ENCODE data around the gene SLC9B1.
"Not testable (repeated sequence)": the region's sequence is repeated elsewhere in the genome, so short reads cannot be mapped to it uniquely, and the experiment has no call there.

SLC9B1 gene

DNA sequence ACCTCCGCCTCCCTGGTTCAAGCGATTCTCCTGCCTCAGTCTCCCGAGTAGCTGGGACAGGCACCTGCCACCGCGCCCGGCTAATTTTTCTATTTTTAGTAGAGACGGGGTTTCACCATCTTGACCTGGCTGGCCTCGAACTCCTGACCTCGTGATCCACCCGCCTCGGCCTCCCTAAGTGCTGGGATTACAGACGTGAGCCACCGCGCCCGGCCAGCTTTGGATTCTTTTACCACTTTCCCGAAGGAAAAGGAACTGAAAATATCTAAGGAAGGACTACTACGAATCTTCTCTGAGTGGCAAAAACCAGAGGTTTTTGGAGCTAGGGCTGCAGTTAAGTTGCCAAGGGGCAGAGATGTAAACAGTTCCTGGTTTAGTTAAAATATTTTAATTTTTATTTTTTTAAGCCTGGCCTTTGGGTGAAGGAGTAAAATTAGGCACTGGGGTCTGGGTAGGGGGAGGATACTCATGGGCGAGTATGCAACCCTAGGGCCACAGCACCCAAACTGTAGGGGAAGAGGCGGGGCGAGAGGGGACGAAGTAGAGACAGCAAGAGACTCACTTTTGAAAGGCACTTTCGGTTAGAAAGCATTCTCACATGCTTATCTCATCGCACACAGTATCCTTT, 151.2 kb downstream of the SLC9B1 start:
- H3K18ac ChIP-seq (ENCODE audit: low read length) = peak overlapping the region; percentile 55

DNA sequence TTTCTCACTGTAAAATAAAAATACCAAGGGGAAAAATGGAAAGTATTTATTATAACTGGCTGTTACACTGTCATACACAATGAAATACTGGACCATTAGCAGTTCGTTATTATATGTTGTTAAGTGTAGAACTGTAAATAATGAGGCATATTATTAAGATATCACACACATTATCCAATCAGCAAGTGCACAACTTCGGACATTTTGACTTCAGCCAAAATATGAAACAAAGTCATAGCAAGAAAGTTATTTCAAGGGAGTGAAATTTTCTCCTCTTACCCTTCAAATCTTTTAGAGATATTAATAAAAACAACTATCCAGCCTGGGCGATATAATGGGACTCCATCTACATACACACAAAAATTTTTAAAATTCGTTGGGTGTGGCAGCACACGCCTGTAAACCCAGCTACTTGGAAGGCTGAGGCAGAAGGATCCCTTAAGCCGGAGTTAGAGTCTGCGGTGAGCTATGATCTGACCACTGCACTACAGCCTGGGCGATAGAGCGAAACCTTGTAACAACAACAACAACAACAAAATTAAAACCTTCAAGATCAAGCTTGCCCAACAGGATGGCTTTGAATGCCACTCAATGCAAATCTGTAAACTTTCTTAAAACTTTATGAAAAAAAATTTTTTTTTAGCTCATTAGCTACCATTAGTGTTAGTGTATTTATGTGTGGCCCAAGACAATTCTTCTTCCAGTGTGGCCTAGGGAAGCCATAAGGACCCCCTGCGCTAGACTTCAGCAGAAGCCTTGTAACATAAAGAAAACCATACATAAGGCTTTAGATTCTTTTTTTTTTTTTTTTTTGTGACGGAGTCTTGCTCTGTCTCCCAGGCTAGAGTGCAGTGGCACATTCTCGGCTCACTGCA, 152.0 kb downstream of the SLC9B1 start:
- H3K18ac ChIP-seq (ENCODE audit: low read length) = no peak overlapping the region
- H3K27me3 ChIP-seq (ENCODE audit: control insufficient read depth in 3 of 3, insufficient read depth in 3 of 3, low read depth in 1 of 3, low read length in 3 of 3) = no peaks in the 10 kb centered on the region
- peaks cover 0 to 14% of the 10 kb centered on the region in 2 donors for H3K36me3 ChIP-seq (replicated peaks in 1 of 2; ENCODE audit: control insufficient read depth in 2 of 2, insufficient read depth in 2 of 2, low read length in 2 of 2)
- no peak overlapping the region for H2BK5ac ChIP-seq (ENCODE audit: low read length)
- H4K91ac ChIP-seq (ENCODE audit: low read depth, low read length, poor library complexity) = no peak overlapping the region
- H3K9ac ChIP-seq (ENCODE audit: low read depth, low read length, poor library complexity) = no peak overlapping the region
- H2BK15ac ChIP-seq (ENCODE audit: low read length) = no peak overlapping the region
- no CpG with 5 or more reads among the region's 12 CpGs for WGBS, 2 donors (ENCODE audit: extremely low coverage in 2 of 2, insufficient read length in 2 of 2, insufficient replicate concordance in 1 of 2)
- H3K23ac ChIP-seq (ENCODE audit: low read depth, low read length, poor library complexity) = no peak overlapping the region
- peak overlapping the region; percentile 96 for H2AFZ ChIP-seq (ENCODE audit: low read length)
- H3K4me2 ChIP-seq (ENCODE audit: insufficient read depth, low read length, poor library complexity, severe bottlenecking) = peak overlapping the region; percentile 14
- no peak overlapping the region for H3K27ac ChIP-seq (replicated peaks; ENCODE audit: low read length)
- H2BK12ac ChIP-seq (ENCODE audit: low read length) = no peak overlapping the region
- peak overlapping the region in 1 of 2 donors; percentile 81 for H3K4me3 ChIP-seq (ENCODE audit: low read length in 2 of 2)
- no peak overlapping the region for H2BK120ac ChIP-seq (ENCODE audit: low read depth, low read length)
- no peak overlapping the region for H2AK5ac ChIP-seq (ENCODE audit: low read depth, low read length)
- no peak for DNase-seq (ENCODE audit: low spot score)
- H3K79me1 ChIP-seq (ENCODE audit: low read depth, low read length) = no peaks in the 10 kb centered on the region
- H3K14ac ChIP-seq (ENCODE audit: low read length) = no peak overlapping the region
- no peak overlapping the region for H4K8ac ChIP-seq (ENCODE audit: low read depth, low read length)
- peaks cover 2 to 6% of the 10 kb centered on the region in 2 donors for H3K4me1 ChIP-seq (ENCODE audit: control insufficient read depth in 2 of 2, insufficient read depth in 1 of 2, low read depth in 1 of 2, low read length in 2 of 2)
- H3K4ac ChIP-seq (ENCODE audit: low read length) = no peak overlapping the region
- H3K9me3 ChIP-seq (replicated peaks in 1 of 2; ENCODE audit: control insufficient read depth in 2 of 2, insufficient read depth in 1 of 2, low read depth in 1 of 2, low read length in 2 of 2) = peaks cover 0 to 3% of the 10 kb centered on the region in 2 donors

More for the DNA sequence above, 151.2 kb downstream of the SLC9B1 start:
- H2AK5ac ChIP-seq (ENCODE audit: low read depth, low read length) = no peak overlapping the region
- H2AFZ ChIP-seq (ENCODE audit: low read length) = peak overlapping the region; percentile 96
- H3K14ac ChIP-seq (ENCODE audit: low read length) = no peak overlapping the region
- peaks cover 2 to 6% of the 10 kb centered on the region in 2 donors for H3K4me1 ChIP-seq (ENCODE audit: control insufficient read depth in 2 of 2, insufficient read depth in 1 of 2, low read depth in 1 of 2, low read length in 2 of 2)
- H3K36me3 ChIP-seq (replicated peaks in 1 of 2; ENCODE audit: control insufficient read depth in 2 of 2, insufficient read depth in 2 of 2, low read length in 2 of 2) = peaks cover 2 to 21% of the 10 kb centered on the region in 2 donors
- DNase-seq (ENCODE audit: low spot score) = no peak
- H3K23ac ChIP-seq (ENCODE audit: low read depth, low read length, poor library complexity) = no peak overlapping the region
- H3K79me1 ChIP-seq (ENCODE audit: low read depth, low read length) = peaks cover 1% of the 10 kb centered on the region
- H2BK120ac ChIP-seq (ENCODE audit: low read depth, low read length) = no peak overlapping the region
- H2BK12ac ChIP-seq (ENCODE audit: low read length) = no peak overlapping the region
- no peaks in the 10 kb centered on the region for H3K27me3 ChIP-seq (ENCODE audit: control insufficient read depth in 3 of 3, insufficient read depth in 3 of 3, low read depth in 1 of 3, low read length in 3 of 3)
- H2BK5ac ChIP-seq (ENCODE audit: low read length) = peak overlapping the region; percentile 93
- no peak overlapping the region for H3K4ac ChIP-seq (ENCODE audit: low read length)
- H4K91ac ChIP-seq (ENCODE audit: low read depth, low read length, poor library complexity) = no peak overlapping the region
- no CpG with 5 or more reads among the region's 23 CpGs for WGBS, 2 donors (ENCODE audit: extremely low coverage in 2 of 2, insufficient read length in 2 of 2, insufficient replicate concordance in 1 of 2)
- H3K4me2 ChIP-seq (ENCODE audit: insufficient read depth, low read length, poor library complexity, severe bottlenecking) = peak overlapping the region; percentile 84
- no peak overlapping the region for H4K8ac ChIP-seq (ENCODE audit: low read depth, low read length)
- peaks cover 0 to 6% of the 10 kb centered on the region in 2 donors for H3K9me3 ChIP-seq (replicated peaks in 1 of 2; ENCODE audit: control insufficient read depth in 2 of 2, insufficient read depth in 1 of 2, low read depth in 1 of 2, low read length in 2 of 2)
- H3K27ac ChIP-seq (replicated peaks; ENCODE audit: low read length) = peak overlapping the region; percentile 100
- no peak overlapping the region for H2BK15ac ChIP-seq (ENCODE audit: low read length)
- peak overlapping the region; percentile 71 to 81 for H3K4me3 ChIP-seq (ENCODE audit: low read length in 2 of 2)
- no peak overlapping the region for H3K9ac ChIP-seq (ENCODE audit: low read depth, low read length, poor library complexity)

DNA sequence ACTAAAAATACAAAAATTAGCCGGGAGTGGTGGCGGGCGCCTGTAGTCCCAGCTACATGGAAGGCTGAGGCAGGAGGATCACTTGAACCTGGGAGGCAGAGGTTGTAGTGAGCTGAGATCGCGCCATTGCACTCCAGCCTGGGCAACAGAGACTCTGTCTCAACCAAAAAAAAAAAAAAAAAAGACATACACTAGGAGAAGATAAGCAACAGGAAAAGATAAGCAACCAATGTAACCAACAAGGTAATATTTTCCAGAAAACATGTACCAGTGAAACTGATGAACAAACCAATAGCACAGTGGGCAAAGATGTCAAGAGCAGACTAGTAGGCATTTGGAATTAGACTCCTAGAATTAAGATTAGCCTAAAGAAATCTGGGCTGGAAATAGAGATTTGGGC, 154.2 kb downstream of the SLC9B1 start:
- not testable (repeated sequence) for H3K27me3 ChIP-seq (ENCODE audit: control insufficient read depth in 3 of 3, insufficient read depth in 3 of 3, low read depth in 1 of 3, low read length in 3 of 3); H4K8ac ChIP-seq (ENCODE audit: low read depth, low read length); H3K18ac ChIP-seq (ENCODE audit: low read length); H2AFZ ChIP-seq (ENCODE audit: low read length); H3K9ac ChIP-seq (ENCODE audit: low read depth, low read length, poor library complexity); H3K14ac ChIP-seq (ENCODE audit: low read length); H2BK5ac ChIP-seq (ENCODE audit: low read length); H2BK12ac ChIP-seq (ENCODE audit: low read length); H3K4me1 ChIP-seq (ENCODE audit: control insufficient read depth in 2 of 2, insufficient read depth in 1 of 2, low read depth in 1 of 2, low read length in 2 of 2); H3K79me1 ChIP-seq (ENCODE audit: low read depth, low read length); H3K4me3 ChIP-seq (ENCODE audit: low read length in 2 of 2); H3K23ac ChIP-seq (ENCODE audit: low read depth, low read length, poor library complexity); H3K36me3 ChIP-seq (replicated peaks in 1 of 2; ENCODE audit: control insufficient read depth in 2 of 2, insufficient read depth in 2 of 2, low read length in 2 of 2); H2BK15ac ChIP-seq (ENCODE audit: low read length); H2BK120ac ChIP-seq (ENCODE audit: low read depth, low read length); H3K4me2 ChIP-seq (ENCODE audit: insufficient read depth, low read length, poor library complexity, severe bottlenecking); H3K4ac ChIP-seq (ENCODE audit: low read length); H3K27ac ChIP-seq (replicated peaks; ENCODE audit: low read length); H2AK5ac ChIP-seq (ENCODE audit: low read depth, low read length); DNase-seq (ENCODE audit: low spot score); H4K91ac ChIP-seq (ENCODE audit: low read depth, low read length, poor library complexity)
- H3K9me3 ChIP-seq (replicated peaks in 1 of 2; ENCODE audit: control insufficient read depth in 2 of 2, insufficient read depth in 1 of 2, low read depth in 1 of 2, low read length in 2 of 2) = peaks cover 4 to 14% of the 10 kb centered on the region in 2 donors
- no CpG with 5 or more reads among the region's 5 CpGs for WGBS, 2 donors (ENCODE audit: extremely low coverage in 2 of 2, insufficient read length in 2 of 2, insufficient replicate concordance in 1 of 2)

DNA sequence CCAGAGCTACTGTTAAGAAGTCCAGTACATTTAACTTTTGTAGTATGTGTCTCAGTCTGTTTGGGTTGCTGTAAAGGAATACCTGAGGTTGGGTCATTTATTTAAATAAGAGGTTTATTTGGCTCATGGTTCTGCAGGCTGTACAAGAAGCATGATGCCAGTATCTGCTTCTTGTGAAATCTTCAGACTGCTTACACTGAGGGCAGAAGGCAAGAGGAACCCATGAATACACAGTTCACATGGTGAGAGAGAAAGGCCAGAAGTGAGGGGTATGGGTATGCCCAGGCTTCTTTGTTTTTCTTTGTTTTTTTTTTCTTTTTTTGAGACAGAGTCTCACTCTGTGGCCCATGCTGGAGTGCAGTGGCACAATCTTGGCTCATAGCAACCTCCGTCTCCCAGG, 156.8 kb downstream of the SLC9B1 start:
- no peak overlapping the region for H3K4me2 ChIP-seq (ENCODE audit: insufficient read depth, low read length, poor library complexity, severe bottlenecking)
- H2AK5ac ChIP-seq (ENCODE audit: low read depth, low read length) = no peak overlapping the region
- H3K4me1 ChIP-seq (ENCODE audit: control insufficient read depth in 2 of 2, insufficient read depth in 1 of 2, low read depth in 1 of 2, low read length in 2 of 2) = peaks cover 0 to 3% of the 10 kb centered on the region in 2 donors
- no peak overlapping the region for H2BK5ac ChIP-seq (ENCODE audit: low read length)
- no peak overlapping the region for H3K14ac ChIP-seq (ENCODE audit: low read length)
- WGBS, 2 donors (ENCODE audit: extremely low coverage in 2 of 2, insufficient read length in 2 of 2, insufficient replicate concordance in 1 of 2) = no CpG with 5 or more reads among the region's 1 CpG
- H4K91ac ChIP-seq (ENCODE audit: low read depth, low read length, poor library complexity) = no peak overlapping the region
- H2BK15ac ChIP-seq (ENCODE audit: low read length) = no peak overlapping the region
- no peaks in the 10 kb centered on the region for H3K27me3 ChIP-seq (ENCODE audit: control insufficient read depth in 3 of 3, insufficient read depth in 3 of 3, low read depth in 1 of 3, low read length in 3 of 3)
- H3K79me1 ChIP-seq (ENCODE audit: low read depth, low read length) = no peaks in the 10 kb centered on the region
- no peak overlapping the region for H3K9ac ChIP-seq (ENCODE audit: low read depth, low read length, poor library complexity)
- no peak overlapping the region for H4K8ac ChIP-seq (ENCODE audit: low read depth, low read length)
- no peak overlapping the region for H3K23ac ChIP-seq (ENCODE audit: low read depth, low read length, poor library complexity)
- H2BK12ac ChIP-seq (ENCODE audit: low read length) = no peak overlapping the region
- peaks cover 5 to 28% of the 10 kb centered on the region in 2 donors for H3K9me3 ChIP-seq (replicated peaks in 1 of 2; ENCODE audit: control insufficient read depth in 2 of 2, insufficient read depth in 1 of 2, low read depth in 1 of 2, low read length in 2 of 2)
- H2AFZ ChIP-seq (ENCODE audit: low read length) = no peak overlapping the region
- no peak for DNase-seq (ENCODE audit: low spot score)
- no peak overlapping the region for H3K27ac ChIP-seq (replicated peaks; ENCODE audit: low read length)
- no peak overlapping the region for H3K4ac ChIP-seq (ENCODE audit: low read length)
- H3K4me3 ChIP-seq (ENCODE audit: low read length in 2 of 2) = no peak overlapping the region
- no peak overlapping the region for H3K18ac ChIP-seq (ENCODE audit: low read length)
- H2BK120ac ChIP-seq (ENCODE audit: low read depth, low read length) = no peak overlapping the region
- peaks cover 0 to 6% of the 10 kb centered on the region in 2 donors for H3K36me3 ChIP-seq (replicated peaks in 1 of 2; ENCODE audit: control insufficient read depth in 2 of 2, insufficient read depth in 2 of 2, low read length in 2 of 2)

All from neuronal stem cell (in vitro differentiated cells).